PC-9 (cell line): ENCODE results near the gene SPSB3. TPM values are rescaled to one million over a fixed set of nuclear protein-coding genes. Genes with fewer than 3 reads are reported as not detected.

Source experiments
- BruUV-seq: library from RNA; stranded (reverse); fragments of 400-500 nt; replicated peaks from 2 replicates; lab custom pipeline; 2021; lab: Mats Ljungman, UMichigan
- CTCF ChIA-PET: fragments of 300-600 bp; sonication (Branson Sonifier 250); formaldehyde crosslinking; loops from one replicate; lab custom pipeline; 2022; ENCODE audit warnings: antibody characterized with exemption; lab: Charles Lee
- POLR2A ChIA-PET: fragments of 300-600 bp; sonication (Branson Sonifier 250); formaldehyde crosslinking; loops from one replicate; lab custom pipeline; 2022; ENCODE audit warnings: antibody characterized with exemption; ENCODE audit not compliant: unreplicated experiment; lab: Charles Lee
- DNase-seq, 2 experiments: peaks; one replicate each; pipeline versions ENCODE4 v3.0.0 to v3.0.0-alpha.2; 2015 to 2022; ENCODE audit warnings: mixed read lengths in 1 of 2
- H2AFZ ChIP-seq: fragments of 200-600 bp; sonication (generic); 2 replicates; pipeline ENCODE4 v1.8.1; 2017; ENCODE audit warnings: antibody characterized with exemption
- H3F3A ChIP-seq: fragments of 200-600 bp; sonication (generic); 2 replicates; pipeline ENCODE4 v1.8.1; 2017; ENCODE audit warnings: antibody characterized with exemption, mild to moderate bottlenecking, low read depth; ENCODE audit not compliant: insufficient read depth
- H3K27ac ChIP-seq: fragments of 200-600 bp; sonication (generic); 2 replicates; pipeline ENCODE4 v1.6.1; 2016; ENCODE audit warnings: mixed run types
- H3K27me3 ChIP-seq: fragments of 200-600 bp; sonication (generic); 2 replicates; pipeline ENCODE4 v1.6.1; 2016; ENCODE audit warnings: low read depth, mixed run types; ENCODE audit not compliant: insufficient read depth
- H3K36me3 ChIP-seq: fragments of 200-600 bp; sonication (generic); 2 replicates; pipeline ENCODE4 v1.6.1; 2016; ENCODE audit warnings: low read depth, mixed run types
- H3K4me1 ChIP-seq: fragments of 200-600 bp; sonication (generic); replicated peaks from 2 replicates; pipeline ENCODE4 v1.6.1; 2016; ENCODE audit warnings: mixed run types; ENCODE audit not compliant: insufficient read depth
- H3K4me2 ChIP-seq: fragments of 200-600 bp; sonication (generic); 2 replicates; pipeline ENCODE4 v1.6.1; 2017; ENCODE audit warnings: mixed run types
- H3K4me3 ChIP-seq: fragments of 200-600 bp; sonication (generic); 2 replicates; pipeline ENCODE4 v1.6.1; 2016; ENCODE audit warnings: mixed run types
- H3K79me2 ChIP-seq: fragments of 200-600 bp; sonication (generic); 2 replicates; pipeline ENCODE4 v1.6.1; 2017; ENCODE audit warnings: low read depth, mixed run types
- H3K9me2 ChIP-seq: fragments of 200-600 bp; sonication (generic); 2 replicates; pipeline ENCODE4 v1.8.1; 2017; ENCODE audit warnings: mild to moderate bottlenecking; ENCODE audit not compliant: insufficient read depth
- H3K9me3 ChIP-seq: fragments of 200-600 bp; sonication (generic); 2 replicates; pipeline ENCODE4 v1.8.1; 2016; ENCODE audit warnings: low read depth; ENCODE audit not compliant: insufficient read depth
- H4K20me1 ChIP-seq: fragments of 200-600 bp; sonication (generic); 2 replicates; pipeline ENCODE4 v1.8.1; 2017; ENCODE audit not compliant: insufficient read depth
- CTCF ChIP-seq: fragments of 200-600 bp; sonication (generic); conservative IDR thresholded peaks from 2 replicates; pipeline ENCODE4 v1.6.1; 2017; ENCODE audit warnings: mixed run types, antibody characterized with exemption, mild to moderate bottlenecking, moderate library complexity
- EZH2 ChIP-seq: fragments of 200-600 bp; sonication (generic); IDR thresholded peaks from 2 replicates; pipeline ENCODE4 v1.8.0; 2017; ENCODE audit warnings: antibody characterized with exemption, low read depth
- intact Hi-C: fragments of 100-400 bp; cut with micrococcal nuclease; formaldehyde crosslinking; loops from one replicate; pipeline ENCODE4 v1.10.0; 2022; ENCODE audit not compliant: unreplicated experiment
- total RNA-seq: library from RNA; stranded (reverse); gene quantifications from 2 replicates; pipeline ENCODE4 v1.2.3, GENCODE V29; 2021

The SPSB3 gene
- total RNA-seq, 1 experiment from 2014 or later, result 58.2 TPM

GRCh38 chr16:1759511-1759910 lies 22.9 kb downstream of the SPSB3 start:
- TF ChIP-seq CTCF, result no peak
- no peak for TF ChIP-seq EZH2
- Histone ChIP-seq H3K36me3 (no peaks in the 10 kb centered on the region; the same call in none of the 2 replicates), H3K79me2 (no peaks in the 10 kb centered on the region), H3K27ac (no peak overlapping the region), H3K4me3 (no peak overlapping the region), H3K27me3 (no peaks in the 10 kb centered on the region), H3K4me1 (no peaks in the 10 kb centered on the region), H3F3A (no peaks in the 10 kb centered on the region; the same call in 1 of the 2 replicates), H3K9me2 (no peaks in the 10 kb centered on the region), H4K20me1 (no peaks in the 10 kb centered on the region; the same call in 1 of the 2 replicates), H3K4me2 (no peak overlapping the region), H3K9me3 (no peaks in the 10 kb centered on the region), H2AFZ (no peak overlapping the region)
- ChIA-PET CTCF (no interaction called here), POLR2A (interaction anchor here (0.5 kb wide), 1 partner anchor 48 kb away, joined by 7 read pairs; no protein-coding TSS in a partner anchor)
- no TSS peak for BruUV-seq
- no peak for DNase-seq
- intact Hi-C loops, result no loop called here

GRCh38 chr16:1758923-1759322 lies 23.4 kb downstream of the SPSB3 start:
- DNase-seq, result no peak
- no peaks in the 10 kb centered on the region for H3K9me2 ChIP-seq
- BruUV-seq, result no TSS peak
- H3F3A ChIP-seq, result no peaks in the 10 kb centered on the region; the same call in 1 of the 2 replicates
- ChIA-PET POLR2A (interaction anchor here (0.5 kb wide), 1 partner anchor 47 kb away, joined by 7 read pairs; no protein-coding TSS in a partner anchor), CTCF (no interaction called here)
- TF ChIP-seq CTCF (no peak), EZH2 (no peak)
- no peaks in the 10 kb centered on the region for H3K9me3 ChIP-seq
- H3K4me1 ChIP-seq, result no peaks in the 10 kb centered on the region
- intact Hi-C loops, result no loop called here
- H3K4me2 ChIP-seq, result no peak overlapping the region
- no peak overlapping the region for H2AFZ ChIP-seq
- H3K27ac ChIP-seq, result no peak overlapping the region
- no peaks in the 10 kb centered on the region; the same call in none of the 2 replicates for H3K36me3 ChIP-seq
- no peaks in the 10 kb centered on the region for H3K79me2 ChIP-seq
- H3K27me3 ChIP-seq, result no peaks in the 10 kb centered on the region
- H4K20me1 ChIP-seq, result no peaks in the 10 kb centered on the region; the same call in 1 of the 2 replicates
- H3K4me3 ChIP-seq, result no peak overlapping the region

GRCh38 chr16:1757714-1758461 lies 24.5 kb downstream of the SPSB3 start:
- TF ChIP-seq EZH2, result no peak
- no peak for TF ChIP-seq CTCF
- no peaks in the 10 kb centered on the region; the same call in none of the 2 replicates for H3K36me3 ChIP-seq
- POLR2A ChIA-PET, result no interaction called here
- H3K4me1 ChIP-seq, result no peaks in the 10 kb centered on the region
- no peak overlapping the region for H2AFZ ChIP-seq
- CTCF ChIA-PET, result no interaction called here
- no peaks in the 10 kb centered on the region for H3K9me2 ChIP-seq
- intact Hi-C loops, result no loop called here
- H3K79me2 ChIP-seq, result no peaks in the 10 kb centered on the region
- H3F3A ChIP-seq, result no peaks in the 10 kb centered on the region; the same call in 1 of the 2 replicates
- no peak for DNase-seq
- H3K4me2 ChIP-seq, result no peak overlapping the region
- H4K20me1 ChIP-seq, result no peaks in the 10 kb centered on the region; the same call in 1 of the 2 replicates
- no peaks in the 10 kb centered on the region for H3K27me3 ChIP-seq
- no TSS peak for BruUV-seq
- H3K4me3 ChIP-seq, result no peak overlapping the region
- H3K27ac ChIP-seq, result no peak overlapping the region
- no peaks in the 10 kb centered on the region for H3K9me3 ChIP-seq
